GM12801 (cell line): ENCODE data around the gene POLRMT.

Source experiments
- TF ChIP-seq, protein P1 (sequence below): IDR thresholded peaks from one replicate; pipeline ENCODE4 v1.5.1; 2011; ENCODE audit warnings: control low read depth; ENCODE audit not compliant: insufficient read length; ENCODE audit errors: extremely low read depth

Gene POLRMT

DNA sequence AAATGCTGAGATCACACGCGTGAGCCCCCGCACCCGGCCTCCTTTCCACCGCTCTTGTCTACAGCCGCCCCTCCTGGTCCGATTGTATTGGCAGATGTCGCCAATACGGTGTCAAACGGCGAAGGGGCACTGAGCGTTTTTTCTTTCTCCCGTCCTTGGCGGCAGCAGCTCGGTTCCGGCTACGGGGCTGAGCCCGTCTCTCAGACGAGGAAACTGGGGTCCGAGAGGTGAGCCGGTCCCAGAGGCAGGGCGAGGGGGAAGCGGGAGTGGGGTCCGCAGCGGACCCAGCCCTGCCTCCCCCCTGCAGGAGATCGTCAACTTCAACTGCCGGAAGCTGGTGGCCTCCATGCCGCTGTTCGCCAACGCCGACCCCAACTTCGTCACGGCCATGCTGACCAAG, 20.4 kb downstream of the POLRMT start:
- TF ChIP-seq, protein P1, sequence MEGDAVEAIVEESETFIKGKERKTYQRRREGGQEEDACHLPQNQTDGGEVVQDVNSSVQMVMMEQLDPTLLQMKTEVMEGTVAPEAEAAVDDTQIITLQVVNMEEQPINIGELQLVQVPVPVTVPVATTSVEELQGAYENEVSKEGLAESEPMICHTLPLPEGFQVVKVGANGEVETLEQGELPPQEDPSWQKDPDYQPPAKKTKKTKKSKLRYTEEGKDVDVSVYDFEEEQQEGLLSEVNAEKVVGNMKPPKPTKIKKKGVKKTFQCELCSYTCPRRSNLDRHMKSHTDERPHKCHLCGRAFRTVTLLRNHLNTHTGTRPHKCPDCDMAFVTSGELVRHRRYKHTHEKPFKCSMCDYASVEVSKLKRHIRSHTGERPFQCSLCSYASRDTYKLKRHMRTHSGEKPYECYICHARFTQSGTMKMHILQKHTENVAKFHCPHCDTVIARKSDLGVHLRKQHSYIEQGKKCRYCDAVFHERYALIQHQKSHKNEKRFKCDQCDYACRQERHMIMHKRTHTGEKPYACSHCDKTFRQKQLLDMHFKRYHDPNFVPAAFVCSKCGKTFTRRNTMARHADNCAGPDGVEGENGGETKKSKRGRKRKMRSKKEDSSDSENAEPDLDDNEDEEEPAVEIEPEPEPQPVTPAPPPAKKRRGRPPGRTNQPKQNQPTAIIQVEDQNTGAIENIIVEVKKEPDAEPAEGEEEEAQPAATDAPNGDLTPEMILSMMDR = no peak

DNA sequence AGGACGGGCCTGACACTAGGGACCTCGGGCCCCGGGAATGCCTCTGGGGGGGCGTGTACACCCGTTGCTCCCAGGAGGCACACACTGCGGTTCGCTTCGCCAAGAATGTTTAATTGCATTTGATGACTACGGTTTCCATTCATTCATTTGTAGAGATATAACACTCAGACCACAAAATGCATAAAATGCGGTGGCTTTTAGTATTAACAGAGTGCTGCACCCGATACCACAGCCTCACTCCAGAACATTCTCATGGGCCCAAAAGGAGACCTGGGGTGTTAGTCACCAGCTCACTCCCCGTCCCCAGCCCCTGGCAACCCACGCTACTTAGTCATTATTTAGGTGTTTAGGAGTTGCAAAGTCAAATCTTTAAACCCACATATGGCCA, 21.9 kb downstream of the POLRMT start:
- TF ChIP-seq, protein P1 = no peak

DNA sequence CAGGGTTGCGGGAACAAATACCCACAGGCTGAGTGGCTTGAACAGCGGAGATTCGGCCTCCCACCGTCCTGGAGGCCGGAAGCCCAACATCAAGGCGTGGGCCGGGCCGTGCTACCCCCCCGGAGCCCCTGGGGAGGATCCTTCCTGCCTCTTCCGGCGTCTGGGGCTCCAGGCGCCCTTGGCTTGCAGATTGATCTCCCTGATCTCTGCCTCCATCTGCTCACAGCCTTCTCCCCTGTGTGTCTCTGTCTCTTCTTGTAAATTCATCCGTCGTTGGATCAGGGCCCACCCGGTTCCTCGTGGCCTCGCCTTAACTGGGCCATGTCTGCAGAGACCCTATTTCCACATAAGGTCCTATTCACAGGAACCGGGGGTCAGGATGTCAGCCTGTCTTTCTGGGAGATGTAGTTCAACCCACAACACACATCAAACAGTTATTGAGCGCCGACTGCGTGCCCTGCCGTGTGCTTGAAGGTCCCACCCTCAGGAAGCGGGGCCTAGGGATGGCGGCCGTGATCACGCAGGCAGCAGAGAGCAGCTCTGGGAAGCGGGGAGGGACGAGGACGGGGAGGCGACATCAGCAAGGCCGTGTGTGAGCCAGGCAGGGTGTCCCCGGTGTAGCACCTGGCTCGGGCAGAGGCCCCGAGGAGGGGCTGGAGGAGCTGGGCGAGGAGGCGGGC, 22.4 kb downstream of the POLRMT start:
- TF ChIP-seq, protein P1 = no peak

DNA sequence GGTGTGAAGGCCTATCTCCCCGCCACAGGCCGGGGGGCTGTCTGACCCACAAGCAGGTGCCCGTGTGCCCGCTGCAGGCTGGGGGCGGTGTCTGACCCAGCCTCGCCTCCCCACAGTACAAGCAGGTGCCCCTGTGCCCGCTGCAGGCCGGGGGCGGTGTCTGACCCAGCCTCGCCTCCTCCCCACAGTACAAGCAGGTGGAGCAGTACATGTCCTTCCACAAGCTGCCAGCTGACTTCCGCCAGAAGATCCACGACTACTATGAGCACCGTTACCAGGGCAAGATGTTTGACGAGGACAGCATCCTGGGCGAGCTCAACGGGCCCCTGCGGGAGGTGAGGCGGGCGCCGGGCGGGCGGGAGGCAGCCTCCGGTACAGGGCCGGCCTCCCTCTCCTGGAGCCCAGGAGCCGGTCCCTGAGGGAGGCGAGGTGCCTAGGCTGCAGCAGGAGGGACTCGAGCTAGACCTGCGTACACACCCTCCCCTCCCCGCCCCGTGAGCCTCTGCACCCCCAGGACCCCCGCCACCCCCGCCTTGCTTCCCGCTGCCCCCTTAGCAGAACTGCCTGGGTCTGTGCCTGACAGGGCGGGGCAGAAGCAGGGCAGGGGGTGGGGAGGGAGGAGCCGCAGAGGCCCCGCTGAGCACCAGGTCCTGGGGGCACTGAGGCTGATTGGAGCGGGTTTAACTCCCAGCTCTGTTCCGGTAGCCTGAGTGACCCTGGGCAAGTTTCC, 23.1 kb downstream of the POLRMT start:
- TF ChIP-seq, protein P1 = no peak

DNA sequence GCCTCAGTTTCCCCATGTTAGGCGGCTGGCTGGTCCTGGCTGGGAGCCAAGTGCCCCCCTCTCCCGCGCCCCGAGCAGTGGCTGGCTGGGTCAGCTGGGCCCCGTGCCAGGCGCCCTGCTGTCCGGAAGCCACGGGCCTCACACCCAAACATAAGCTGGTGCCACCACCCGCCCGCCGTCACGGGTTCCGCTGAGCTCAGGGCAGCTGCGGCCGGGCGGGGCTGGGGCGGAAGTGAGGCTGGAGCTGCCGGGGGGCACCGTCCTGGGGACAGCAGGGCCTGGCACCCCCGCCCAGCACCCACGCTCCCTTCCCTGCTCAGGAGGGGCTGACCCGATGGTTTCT, 24.4 kb downstream of the POLRMT start:
- TF ChIP-seq, protein P1 = no peak

DNA sequence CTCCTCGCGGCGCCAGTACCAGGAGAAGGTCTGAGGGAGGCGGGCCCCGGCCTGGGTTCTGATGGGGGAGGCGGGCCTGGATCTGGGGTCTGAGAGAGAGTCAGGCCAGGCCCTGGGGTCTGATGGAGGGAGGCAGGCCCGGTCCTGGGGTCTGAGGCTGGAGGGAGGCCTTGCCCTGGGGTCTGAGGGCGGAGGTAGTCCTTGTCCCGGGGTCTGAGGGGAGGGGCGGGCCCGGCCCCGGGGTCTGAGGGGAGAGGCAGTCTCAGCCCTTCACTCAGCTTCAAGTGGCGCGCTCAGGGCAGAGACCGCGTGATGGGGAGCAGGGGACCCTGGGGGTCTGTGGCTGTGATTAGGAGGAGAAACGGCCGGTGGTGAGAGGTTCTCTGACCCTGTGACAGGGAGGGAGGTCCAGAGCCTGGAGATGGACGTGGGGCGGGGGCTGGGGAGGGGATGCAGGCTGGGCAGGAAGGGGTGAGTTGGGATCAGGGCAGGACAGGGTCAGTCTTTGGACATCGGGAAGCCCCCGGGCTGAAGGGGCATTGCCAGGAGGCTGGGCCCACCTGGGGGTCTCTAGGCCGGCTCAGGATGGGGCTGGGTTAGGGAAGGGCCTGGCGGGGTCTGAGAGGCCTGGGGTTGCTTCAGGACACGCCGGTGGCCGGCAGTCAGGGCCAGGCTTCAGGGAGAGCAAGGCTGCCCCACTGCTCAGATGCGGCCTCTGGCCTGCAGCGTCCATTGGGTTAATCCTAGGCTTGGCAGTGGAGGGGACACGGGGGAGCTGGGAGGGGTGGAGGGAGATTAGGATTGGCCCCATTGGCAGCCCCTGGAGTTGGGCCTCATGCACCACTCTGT, 25.0 kb downstream of the POLRMT start:
- TF ChIP-seq, protein P1 = no peak

DNA sequence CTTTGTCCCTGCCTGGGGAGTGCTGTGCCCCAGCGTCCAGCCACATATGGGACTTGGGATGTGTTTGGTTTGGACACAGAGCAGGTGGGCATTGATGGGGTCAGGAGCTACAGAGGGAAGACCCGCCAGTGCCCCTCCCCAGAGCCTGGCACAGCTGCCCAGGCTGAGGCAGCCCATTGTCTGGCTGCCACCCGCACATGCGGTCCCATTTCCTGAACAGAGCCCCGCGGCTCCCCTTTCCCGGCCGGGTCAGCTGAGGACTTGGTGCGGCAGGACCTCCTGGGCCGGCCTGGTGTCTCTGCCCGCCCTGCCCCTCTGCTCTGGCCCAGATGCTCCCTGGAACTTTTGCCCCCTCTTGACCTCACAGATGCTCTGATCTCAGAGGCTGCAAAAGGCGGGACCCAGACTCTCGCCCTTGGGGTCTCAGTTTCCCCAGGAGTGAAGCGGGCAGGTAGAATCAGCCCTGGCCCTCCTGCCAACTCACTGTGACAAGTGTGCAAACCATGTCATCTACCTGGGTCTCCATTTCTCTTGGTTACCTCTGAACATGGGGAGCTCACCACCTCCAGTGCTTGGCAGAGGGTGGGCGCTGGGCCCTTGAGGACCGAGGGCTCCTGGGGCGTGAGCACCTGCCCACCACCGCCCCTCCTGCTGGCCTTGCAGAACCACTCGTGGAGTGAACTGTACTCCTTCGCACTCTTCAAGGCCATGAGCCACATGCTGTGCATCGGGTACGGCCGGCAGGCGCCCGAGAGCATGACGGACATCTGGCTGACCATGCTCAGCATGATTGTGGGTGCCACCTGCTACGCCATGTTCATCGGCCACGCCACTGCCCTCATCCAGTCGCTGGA, 25.8 kb downstream of the POLRMT start:
- TF ChIP-seq, protein P1 = no peak
